Measurements from ENCODE around the gene CLDND1.

- TF ChIP-seq CTCF (IDR thresholded peaks at IDR 0.05) = no peak
- TF ChIP-seq POLR2A (IDR thresholded peaks at IDR 0.05) = no peak
These were observed 30.4 kb upstream of the CLDND1 start for GRCh38 chr3:98553021-98553563.

All from testis (tissue), 2 donors.